ENCODE data around the gene ESRRA. TPM values are rescaled to one million over a fixed set of nuclear protein-coding genes. Genes with fewer than 3 reads are reported as not detected.

ESRRA gene
- total and polyA plus RNA-seq, 9 of the 15 experiments (the other 6 are each of a cell fraction or from before 2014, with no cell fraction given) = 0.27 to 89.7 (median 23.7) TPM

- TF ChIP-seq TSHZ1 (CRISPR knock-in tag; IDR thresholded peaks at IDR 0.05) = no peak
- TF ChIP-seq NCOA6 (IDR thresholded peaks at IDR 0.05) = no peak
- TF ChIP-seq ZBTB5 (IDR thresholded peaks at IDR 0.05) = no peak
- no peak for TF ChIP-seq SMAD1 (IDR thresholded peaks at IDR 0.05; ENCODE audit: low read depth, low read length, partially characterized antibody)
- TF ChIP-seq CBX8 (IDR thresholded peaks at IDR 0.05; ENCODE audit: borderline replicate concordance, extremely low read depth, low read depth, low read length, poor library complexity, severe bottlenecking) = no peak
- peak; percentile 64; the same call in 1 of the 2 replicates for TF ChIP-seq ZNF444 (CRISPR knock-in tag; IDR thresholded peaks at IDR 0.05)
- TF ChIP-seq HNRNPUL1 (IDR thresholded peaks at IDR 0.05; ENCODE audit: low read length) = no peak
- peak; percentile 75 for TF ChIP-seq RFX1 (IDR thresholded peaks at IDR 0.05)
- no peak for TF ChIP-seq KLF10 (CRISPR knock-in tag; IDR thresholded peaks at IDR 0.05)
- TF ChIP-seq ZNF239 (CRISPR knock-in tag; IDR thresholded peaks at IDR 0.05) = no peak
- no peak; the same call in 1 of the 2 replicates for TF ChIP-seq ZFPM2 (CRISPR knock-in tag; IDR thresholded peaks at IDR 0.05)
- TF ChIP-seq MIER1 (IDR thresholded peaks at IDR 0.05; ENCODE audit: low read depth) = no peak
- TF ChIP-seq GABPB2 (CRISPR knock-in tag; conservative IDR thresholded peaks at IDR 0.05) = no peak
- no peak for TF ChIP-seq TRIM28 (IDR thresholded peaks at IDR 0.05)
- TF ChIP-seq ZNF12 (CRISPR knock-in tag; IDR thresholded peaks at IDR 0.05) = no peak
- TF ChIP-seq ZNF584 (CRISPR knock-in tag; IDR thresholded peaks at IDR 0.05; ENCODE audit: low read depth) = no peak
- TF ChIP-seq RBM39 (optimal IDR thresholded peaks at IDR 0.05; ENCODE audit: low read depth, low read length) = no peak
- TF ChIP-seq ZNF778 (CRISPR knock-in tag; IDR thresholded peaks at IDR 0.05) = no peak
- TF ChIP-seq PHF8 (IDR thresholded peaks at IDR 0.05; ENCODE audit: borderline replicate concordance, low read length) = peak; percentile 62; the same call in 1 of the 2 replicates
- TF ChIP-seq BHLHE40 (IDR thresholded peaks at IDR 0.05; ENCODE audit: low read length) = no peak; the same call in 1 of the 2 replicates
- TF ChIP-seq ZNF146 (CRISPR knock-in tag; IDR thresholded peaks at IDR 0.05; ENCODE audit: unreplicated experiment) = no peak
- TF ChIP-seq TCFL5 (CRISPR knock-in tag; conservative IDR thresholded peaks at IDR 0.05) = no peak
- TF ChIP-seq THAP7 (CRISPR knock-in tag; IDR thresholded peaks at IDR 0.05) = peak; percentile 71; the same call in 1 of the 2 replicates
- TF ChIP-seq FOS (IDR thresholded peaks at IDR 0.05; ENCODE audit: extremely low read depth, insufficient read length) = no peak
These were observed 20.1 kb upstream of the ESRRA start, which contains the start of gene GPR137 (continued) for GRCh38 chr11:64284962-64285884.
